Astrocyte (in vitro differentiated cells and primary cell): ENCODE results near the gene MTA1.

Source experiments
- CTCF ChIP-seq: IDR thresholded peaks from 2 replicates; pipeline ENCODE4 v1.5.1; 2011; ENCODE audit warnings: low read depth, mild to moderate bottlenecking, inconsistent platforms, low read length, moderate library complexity; ENCODE audit not compliant: insufficient read depth
- EZH2 ChIP-seq: IDR thresholded peaks from 2 replicates; pipeline ENCODE4 v1.6.1; 2012; ENCODE audit warnings: mild to moderate bottlenecking, low read length, inconsistent platforms; ENCODE audit not compliant: insufficient read depth

- TF ChIP-seq CTCF (no peak), EZH2 (no peak)
These were observed 47.1 kb downstream of the MTA1 start for GRCh38 chr14:105466531-105467248.
